Activated naive CD4-positive, alpha-beta T cell treated with anti-CD3 and anti-CD28 coated beads, Interleukin-2, amount 10 ng/mL, durations not matched to agents 7 days and 5 days (primary cell): ENCODE results near the gene APH1B.

Experiments used
- CTCF ChIA-PET: fragments of 350-600 bp; sonication (Branson Sonifier 250); formaldehyde crosslinking; loops from one replicate; lab custom pipeline; 2021; ENCODE audit warnings: antibody characterized with exemption; lab: Charles Lee
- DNase-seq: peaks from one replicate; pipeline ENCODE4 v3.0.0-alpha.2; 2020
- H3K27ac Mint-ChIP-seq: one replicate; pipeline ENCODE4 v1.8.0; 2021; ENCODE audit warnings: mild to moderate bottlenecking, moderate library complexity, mixed read lengths
- H3K27me3 Mint-ChIP-seq: one replicate; pipeline ENCODE4 v1.8.0; 2021; ENCODE audit warnings: mild to moderate bottlenecking, mixed read lengths
- H3K36me3 Mint-ChIP-seq: one replicate; pipeline ENCODE4 v1.8.0; 2021; ENCODE audit warnings: mixed read lengths
- H3K4me1 Mint-ChIP-seq: one replicate; pipeline ENCODE4 v1.8.0; 2021; ENCODE audit warnings: mixed read lengths
- H3K4me3 Mint-ChIP-seq: one replicate; pipeline ENCODE4 v1.8.0; 2021; ENCODE audit warnings: mild to moderate bottlenecking, moderate library complexity, mixed read lengths
- H3K9me3 Mint-ChIP-seq: one replicate; pipeline ENCODE4 v1.8.0; 2021; ENCODE audit warnings: mixed read lengths

APH1B gene

GRCh38 chr15:63349621-63350020 is 72.2 kb downstream of the APH1B start:
- Mint-ChIP-seq H3K27ac (no peak overlapping the region), H3K36me3 (no peaks in the 10 kb centered on the region), H3K27me3 (peaks cover 34% of the 10 kb centered on the region), H3K9me3 (no peaks in the 10 kb centered on the region), H3K4me1 (no peaks in the 10 kb centered on the region), H3K4me3 (no peak overlapping the region)
- CTCF ChIA-PET: no interaction called here
- DNase-seq: no peak

DNA sequence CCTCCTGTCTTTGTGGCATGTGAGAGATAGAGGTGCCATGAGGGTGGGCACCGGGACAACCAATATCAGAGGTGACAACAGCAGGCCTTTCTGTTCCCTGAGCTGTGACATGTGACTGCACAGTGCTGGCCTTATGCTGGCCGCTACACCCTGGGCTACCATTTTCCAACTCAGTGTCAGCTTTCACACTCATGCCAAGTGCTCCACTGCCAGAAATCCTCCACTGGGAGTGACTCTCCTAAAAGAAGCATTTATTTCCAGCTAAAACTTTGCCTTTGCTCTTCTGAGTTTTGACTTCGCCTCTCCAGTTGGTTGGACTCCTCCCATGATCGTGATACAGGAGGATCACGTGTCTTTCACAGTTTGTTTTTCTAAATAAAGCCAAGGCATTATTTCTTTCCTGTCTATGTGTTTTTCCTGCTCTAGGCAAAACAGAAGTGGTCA is 72.8 kb downstream of the APH1B start:
- CTCF ChIA-PET: no interaction called here
- no peak overlapping the region for H3K27ac Mint-ChIP-seq
- H3K4me3 Mint-ChIP-seq: no peak overlapping the region
- no peaks in the 10 kb centered on the region for H3K9me3 Mint-ChIP-seq
- peaks cover 29% of the 10 kb centered on the region for H3K27me3 Mint-ChIP-seq
- no peaks in the 10 kb centered on the region for H3K4me1 Mint-ChIP-seq
- no peak for DNase-seq
- no peaks in the 10 kb centered on the region for H3K36me3 Mint-ChIP-seq

GRCh38 chr15:63351170-63351569 is 73.8 kb downstream of the APH1B start:
- Mint-ChIP-seq H3K27me3 (peaks cover 25% of the 10 kb centered on the region), H3K36me3 (no peaks in the 10 kb centered on the region), H3K4me3 (no peak overlapping the region), H3K4me1 (no peaks in the 10 kb centered on the region), H3K27ac (no peak overlapping the region), H3K9me3 (no peaks in the 10 kb centered on the region)
- CTCF ChIA-PET: no interaction called here
- no peak for DNase-seq

GRCh38 chr15:63352808-63353207 is 75.4 kb downstream of the APH1B start:
- CTCF ChIA-PET: no interaction called here
- H3K36me3 Mint-ChIP-seq: no peaks in the 10 kb centered on the region
- no peaks in the 10 kb centered on the region for H3K4me1 Mint-ChIP-seq
- no peak overlapping the region for H3K27ac Mint-ChIP-seq
- no peak for DNase-seq
- H3K4me3 Mint-ChIP-seq: no peak overlapping the region
- H3K27me3 Mint-ChIP-seq: peaks cover 25% of the 10 kb centered on the region
- H3K9me3 Mint-ChIP-seq: no peaks in the 10 kb centered on the region

DNA sequence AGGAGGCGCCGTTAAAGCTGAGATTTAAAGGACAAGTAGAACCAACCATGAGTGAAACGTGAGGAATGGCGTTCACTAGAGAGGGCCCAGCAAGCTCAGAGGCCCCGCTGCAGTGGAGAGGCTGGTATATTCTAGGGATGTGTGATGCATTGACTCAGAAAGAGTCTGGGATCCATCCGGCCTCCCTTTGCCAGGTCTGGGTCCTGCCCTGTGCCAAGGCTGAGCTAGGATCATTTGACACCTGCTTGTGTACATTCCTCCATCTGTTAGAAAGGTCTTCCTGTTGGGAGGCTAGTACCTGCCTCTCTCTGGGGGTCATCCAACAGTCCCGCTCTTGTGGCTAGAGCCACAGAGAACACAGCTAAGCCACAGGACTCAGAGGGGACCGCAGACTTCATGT is 75.9 kb downstream of the APH1B start:
- peaks cover 25% of the 10 kb centered on the region for H3K27me3 Mint-ChIP-seq
- H3K36me3 Mint-ChIP-seq: no peaks in the 10 kb centered on the region
- no peak overlapping the region for H3K27ac Mint-ChIP-seq
- H3K4me3 Mint-ChIP-seq: no peak overlapping the region
- DNase-seq: no peak
- H3K9me3 Mint-ChIP-seq: no peaks in the 10 kb centered on the region
- no peaks in the 10 kb centered on the region for H3K4me1 Mint-ChIP-seq
- CTCF ChIA-PET: no interaction called here

- CTCF ChIA-PET: no interaction called here
- Mint-ChIP-seq H3K27me3 (peaks cover 29% of the 10 kb centered on the region), H3K36me3 (no peaks in the 10 kb centered on the region), H3K27ac (no peak overlapping the region), H3K9me3 (no peaks in the 10 kb centered on the region), H3K4me3 (no peak overlapping the region), H3K4me1 (no peaks in the 10 kb centered on the region)
- no peak for DNase-seq
These were observed 76.5 kb downstream of the APH1B start for GRCh38 chr15:63353887-63354286.

DNA sequence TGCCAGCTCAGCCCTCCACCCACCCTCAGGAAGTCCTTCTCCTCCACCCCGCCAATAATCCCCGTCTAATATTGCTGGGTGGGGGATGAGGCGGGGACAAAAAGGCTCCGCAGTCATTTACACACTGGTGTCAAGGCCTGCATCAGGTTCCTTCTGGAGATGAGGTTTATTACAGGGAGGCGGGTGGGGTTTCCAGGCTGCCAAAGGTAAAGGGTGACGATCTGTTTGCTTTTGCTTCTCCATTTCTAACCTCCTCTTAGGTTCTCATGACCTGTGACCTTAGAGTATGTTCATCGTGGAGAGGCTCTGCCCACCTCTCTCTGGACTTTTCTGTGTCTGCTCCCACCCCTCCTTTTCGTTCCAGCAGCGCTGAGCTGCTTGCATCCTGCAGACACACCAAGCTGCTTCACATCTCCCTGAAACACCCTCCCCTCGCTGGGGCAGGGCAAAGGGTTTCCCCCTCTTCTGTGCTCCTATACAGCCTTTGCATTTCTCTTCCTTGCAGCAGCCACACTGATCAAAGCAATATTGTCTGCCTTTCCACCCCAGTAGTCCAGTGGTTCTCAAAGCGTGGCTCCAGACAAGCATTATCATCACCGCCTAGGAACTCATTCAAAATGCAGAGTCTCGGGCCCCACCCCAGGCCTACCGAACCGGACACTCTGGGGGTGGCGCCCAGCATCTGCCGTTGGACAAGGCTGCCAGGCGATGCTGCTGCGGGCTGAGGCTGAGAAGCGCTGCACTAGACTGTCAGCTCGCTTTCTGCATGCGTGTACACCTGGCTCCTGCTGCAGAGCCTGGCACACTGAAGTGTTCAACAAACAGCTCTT is 77.6 kb downstream of the APH1B start:
- Mint-ChIP-seq H3K36me3 (no peaks in the 10 kb centered on the region), H3K27ac (no peak overlapping the region), H3K4me1 (no peaks in the 10 kb centered on the region), H3K4me3 (no peak overlapping the region), H3K9me3 (no peaks in the 10 kb centered on the region), H3K27me3 (peaks cover 29% of the 10 kb centered on the region)
- CTCF ChIA-PET: no interaction called here
- DNase-seq: no peak

DNA sequence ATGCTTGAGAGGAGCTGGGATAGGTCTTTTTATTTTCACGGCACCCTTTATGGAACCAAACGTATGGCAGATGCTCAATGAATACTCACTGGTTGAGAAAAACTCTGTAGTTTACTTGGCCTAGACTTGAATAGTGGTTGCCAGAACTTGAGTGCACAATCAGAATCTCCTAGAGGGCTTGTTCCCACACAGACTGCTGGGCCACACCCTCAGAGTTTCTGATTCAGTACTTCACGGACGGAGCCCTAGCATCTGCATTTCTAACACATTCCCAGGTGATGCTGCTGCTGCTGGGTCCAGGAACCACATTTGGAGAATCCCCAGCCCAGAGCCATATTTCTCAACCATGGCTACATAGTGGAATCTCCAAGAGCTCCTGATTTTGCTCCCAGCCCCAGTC is 79.7 kb downstream of the APH1B start:
- CTCF ChIA-PET: no interaction called here

DNA sequence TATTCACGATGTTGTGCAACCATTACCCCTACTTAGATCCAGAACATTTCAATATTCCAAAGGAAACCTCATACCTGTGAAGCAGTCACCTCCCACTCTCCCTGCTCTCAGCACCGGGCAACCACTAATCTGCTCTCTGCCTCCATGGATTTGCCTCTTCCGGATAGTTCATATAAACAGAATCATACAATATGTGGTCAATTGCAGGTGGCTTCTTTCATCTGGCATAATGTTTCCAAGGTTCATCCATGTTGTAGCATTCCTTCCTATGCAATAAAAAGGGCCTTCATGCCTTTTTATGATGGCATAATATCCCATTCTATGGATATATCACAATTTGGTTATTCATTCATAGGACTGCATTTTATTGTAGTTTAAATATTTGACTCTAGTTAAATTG is 80.3 kb downstream of the APH1B start:
- CTCF ChIA-PET: no interaction called here
- Mint-ChIP-seq H3K36me3 (no peaks in the 10 kb centered on the region), H3K27ac (no peak overlapping the region), H3K27me3 (peaks cover 27% of the 10 kb centered on the region), H3K4me3 (no peak overlapping the region), H3K4me1 (no peaks in the 10 kb centered on the region), H3K9me3 (no peaks in the 10 kb centered on the region)
- no peak for DNase-seq

More for the DNA sequence above, 79.7 kb downstream of the APH1B start:
- H3K4me3 Mint-ChIP-seq: no peak overlapping the region
- DNase-seq: no peak
- H3K27ac Mint-ChIP-seq: no peak overlapping the region
- no peaks in the 10 kb centered on the region for H3K9me3 Mint-ChIP-seq
- peaks cover 31% of the 10 kb centered on the region for H3K27me3 Mint-ChIP-seq
- no peaks in the 10 kb centered on the region for H3K36me3 Mint-ChIP-seq
- H3K4me1 Mint-ChIP-seq: no peaks in the 10 kb centered on the region

DNA sequence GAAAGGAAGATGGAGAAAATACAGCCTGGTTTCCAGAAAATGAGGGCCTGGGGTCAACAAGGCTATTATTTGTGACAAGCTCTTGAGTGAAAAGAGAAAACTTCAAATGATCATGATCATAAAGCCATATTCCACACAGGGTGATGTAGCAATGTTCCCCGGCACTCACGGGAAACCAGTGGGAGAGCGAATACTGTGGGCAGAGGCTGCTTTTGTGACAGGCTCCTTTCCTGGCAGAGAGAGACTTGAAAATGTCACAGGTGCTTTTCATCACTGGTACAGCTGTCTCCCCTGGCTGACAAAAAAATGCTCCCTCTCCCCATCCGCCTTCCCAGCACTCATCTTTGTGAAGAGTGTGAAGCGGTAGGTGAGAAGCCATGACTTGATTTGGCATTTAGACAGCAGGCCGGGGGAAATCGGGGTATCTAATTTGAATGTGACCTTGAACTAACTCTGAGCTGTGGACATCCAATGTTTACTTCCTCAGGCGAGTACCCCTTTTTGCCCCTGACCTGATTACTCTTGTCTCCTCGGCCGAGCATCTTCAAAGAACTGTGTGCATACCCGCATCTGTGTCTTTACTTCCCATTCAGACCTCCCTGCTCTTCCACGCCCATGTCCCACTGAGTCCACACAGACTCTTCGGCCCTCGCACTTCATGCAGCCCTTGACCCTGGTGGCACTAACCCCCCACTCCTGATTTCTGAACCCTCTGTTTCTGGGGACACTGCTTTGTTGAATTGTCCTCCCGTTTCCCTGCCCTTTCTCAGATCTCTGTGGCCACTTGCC is 81.0 kb downstream of the APH1B start:
- no peaks in the 10 kb centered on the region for H3K9me3 Mint-ChIP-seq
- H3K36me3 Mint-ChIP-seq: no peaks in the 10 kb centered on the region
- H3K4me3 Mint-ChIP-seq: no peak overlapping the region
- no peak overlapping the region for H3K27ac Mint-ChIP-seq
- H3K27me3 Mint-ChIP-seq: peaks cover 28% of the 10 kb centered on the region
- no peaks in the 10 kb centered on the region for H3K4me1 Mint-ChIP-seq
- CTCF ChIA-PET: no interaction called here
- no peak for DNase-seq
